ENCODE results near the gene TPRN.

DNA sequence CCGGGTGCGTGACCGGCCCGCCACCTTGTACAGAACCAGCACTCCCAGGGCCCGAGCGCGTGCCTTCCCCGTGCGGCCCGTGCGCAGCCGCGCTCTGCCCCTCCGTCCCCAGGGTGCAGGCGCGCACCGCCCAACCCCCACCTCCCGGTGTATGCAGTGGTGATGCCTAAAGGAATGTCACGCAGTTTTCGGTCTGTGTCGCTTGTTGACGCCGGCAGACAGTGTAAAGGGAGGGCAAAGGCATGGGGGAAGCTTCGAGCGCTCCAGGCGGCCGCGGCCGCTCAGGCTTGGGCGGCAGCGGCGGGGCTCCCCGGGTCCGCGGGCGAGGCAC lies 32.0 kb downstream of the TPRN start:
- TF ChIP-seq, protein P1, sequence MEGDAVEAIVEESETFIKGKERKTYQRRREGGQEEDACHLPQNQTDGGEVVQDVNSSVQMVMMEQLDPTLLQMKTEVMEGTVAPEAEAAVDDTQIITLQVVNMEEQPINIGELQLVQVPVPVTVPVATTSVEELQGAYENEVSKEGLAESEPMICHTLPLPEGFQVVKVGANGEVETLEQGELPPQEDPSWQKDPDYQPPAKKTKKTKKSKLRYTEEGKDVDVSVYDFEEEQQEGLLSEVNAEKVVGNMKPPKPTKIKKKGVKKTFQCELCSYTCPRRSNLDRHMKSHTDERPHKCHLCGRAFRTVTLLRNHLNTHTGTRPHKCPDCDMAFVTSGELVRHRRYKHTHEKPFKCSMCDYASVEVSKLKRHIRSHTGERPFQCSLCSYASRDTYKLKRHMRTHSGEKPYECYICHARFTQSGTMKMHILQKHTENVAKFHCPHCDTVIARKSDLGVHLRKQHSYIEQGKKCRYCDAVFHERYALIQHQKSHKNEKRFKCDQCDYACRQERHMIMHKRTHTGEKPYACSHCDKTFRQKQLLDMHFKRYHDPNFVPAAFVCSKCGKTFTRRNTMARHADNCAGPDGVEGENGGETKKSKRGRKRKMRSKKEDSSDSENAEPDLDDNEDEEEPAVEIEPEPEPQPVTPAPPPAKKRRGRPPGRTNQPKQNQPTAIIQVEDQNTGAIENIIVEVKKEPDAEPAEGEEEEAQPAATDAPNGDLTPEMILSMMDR (conservative IDR thresholded peaks at IDR 0.05 in 1 of 2, IDR thresholded peaks at IDR 0.05 in 1 of 2; ENCODE audit: extremely low read depth in 1 of 2, insufficient read depth in 1 of 2, low read depth in 1 of 2, low read length in 2 of 2) = no peak
- peak; percentile 79 for TF ChIP-seq EZH2 (IDR thresholded peaks at IDR 0.05; ENCODE audit: borderline replicate concordance, low read length)

Data from mammary epithelial cell (primary cell).